ENCODE measurements around the gene AFAP1L2.

- TF ChIP-seq CTCF (IDR thresholded peaks at IDR 0.05; ENCODE audit: insufficient read depth, low read length, poor library complexity, severe bottlenecking) (no peak), EZH2phosphoT487 (conservative IDR thresholded peaks at IDR 0.05; ENCODE audit: low read length) (no peak)
Observed at GRCh38 chr10:114257498-114257897, 146.8 kb downstream of the AFAP1L2 start.

All from SU-DHL-6 (cell line).